NCI-H128 (cell line): ENCODE measurements around the gene CUZD1.
"Not testable (repeated sequence)": the region's sequence is repeated elsewhere in the genome, so short reads cannot be mapped to it uniquely, and the experiment has no call there.

Experiments
- DNase-seq: peaks from one replicate; lab custom pipeline; 2025; ENCODE audit not compliant: unreplicated experiment; lab: John Stamatoyannopoulos, UW

The CUZD1 gene

GRCh38 chr10:122845783-122846332 lies at the start of gene CUZD1:
TSS of gene CUZD1 (minus strand) at chr10:122845857. CDS start at chr10:122845843, 14 bp downstream.
- no peak for DNase-seq

DNA sequence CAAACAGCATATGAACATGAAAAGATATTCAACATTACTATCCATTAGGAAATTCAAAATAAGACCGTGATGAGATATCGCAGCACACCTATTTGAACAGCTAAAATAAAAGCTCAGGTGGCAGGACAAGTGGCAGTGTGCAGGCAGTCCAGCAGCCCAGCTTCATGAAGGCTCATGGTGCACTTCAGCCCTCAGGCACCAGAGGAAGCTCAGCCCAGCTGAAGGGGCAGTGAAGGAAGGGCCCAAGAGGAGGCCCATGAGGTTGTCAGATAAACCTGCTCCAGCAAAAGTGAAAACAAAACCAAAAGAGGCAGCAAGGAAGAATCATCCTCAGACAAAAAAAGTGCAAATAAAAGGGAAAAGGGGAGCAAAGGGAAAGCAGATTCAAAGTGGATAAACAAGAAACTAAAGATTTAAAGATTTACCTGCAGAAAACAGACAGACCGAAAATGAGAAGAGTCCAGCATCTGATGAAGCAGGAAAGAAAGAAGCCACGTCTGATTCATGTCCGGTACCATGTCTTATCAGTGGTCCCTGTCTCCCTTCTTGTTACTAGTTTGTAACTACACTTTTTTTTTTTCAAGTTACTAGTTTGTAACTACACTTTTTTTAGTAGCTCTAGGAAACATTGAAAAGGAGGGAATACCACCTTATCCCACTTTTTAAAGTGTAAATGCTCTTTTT lies 48.7 kb upstream of the CUZD1 start:
- DNase-seq: no peak

GRCh38 chr10:122884166-122884565 lies 38.5 kb upstream of the CUZD1 start:
- no peak for DNase-seq

- DNase-seq: no peak
Observed at GRCh38 chr10:122882766-122883165, 37.1 kb upstream of the CUZD1 start.

GRCh38 chr10:122879339-122880273 lies 33.9 kb upstream of the CUZD1 start, which contains the start of gene FAM24B:
TSS of gene FAM24B (minus strand) at chr10:122879581. CDS start at chr10:122850515, 29,066 bp downstream.
- peak; percentile 72 for DNase-seq

DNA sequence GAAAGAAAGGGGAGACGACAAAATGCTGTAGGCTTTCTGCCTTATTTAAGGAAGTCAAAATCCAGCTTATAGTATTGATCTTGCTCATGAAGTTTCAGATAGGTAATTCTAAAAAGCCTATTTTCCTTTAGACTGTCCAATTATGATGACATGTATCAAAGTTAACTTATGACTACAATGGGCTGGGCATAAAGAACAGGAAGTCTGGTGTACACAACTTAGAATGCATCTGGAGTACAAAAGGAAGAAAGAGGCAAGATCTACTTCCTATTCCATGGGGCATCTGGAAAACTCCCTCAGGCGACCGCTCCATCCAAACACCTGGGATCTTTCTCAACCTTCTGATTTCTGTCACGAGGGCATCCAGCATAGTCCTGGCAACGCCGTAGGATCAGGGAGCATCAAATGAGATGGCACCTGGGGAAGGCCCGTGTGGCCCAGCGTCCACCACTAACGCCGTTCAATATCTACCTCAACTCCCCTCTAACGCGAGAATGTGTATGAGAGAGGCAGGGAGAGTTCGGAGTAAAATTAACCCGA lies 33.2 kb upstream of the CUZD1 start:
- no peak for DNase-seq

DNA sequence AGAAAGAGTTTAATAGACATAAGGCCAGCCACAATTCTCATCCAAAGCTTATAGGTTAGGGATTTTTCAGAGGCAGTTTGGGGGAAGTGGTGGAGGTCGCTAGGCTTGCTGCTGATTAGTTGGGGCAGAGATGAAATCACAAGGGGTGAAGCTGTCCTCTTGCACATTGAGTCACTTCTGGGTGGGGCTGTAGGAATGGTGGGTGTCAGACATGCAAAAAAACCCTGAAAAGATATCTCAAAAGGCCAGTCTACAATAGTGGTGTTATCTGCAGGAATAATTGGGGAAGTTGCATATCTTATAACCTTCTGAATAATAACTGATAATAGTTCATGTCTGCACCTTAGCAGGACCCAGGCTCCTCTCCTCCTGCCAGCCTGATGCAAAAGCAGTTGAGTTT lies 31.6 kb upstream of the CUZD1 start:
- DNase-seq: no peak

GRCh38 chr10:122876467-122876855 lies 30.8 kb upstream of the CUZD1 start:
- no peak for DNase-seq

GRCh38 chr10:122875843-122876466 lies 30.3 kb upstream of the CUZD1 start:
- DNase-seq: no peak

- not testable (repeated sequence) for DNase-seq
Observed at GRCh38 chr10:122871947-122872346, 26.3 kb upstream of the CUZD1 start.

GRCh38 chr10:122868768-122869167 lies 23.1 kb upstream of the CUZD1 start:
- DNase-seq: not testable (repeated sequence)

GRCh38 chr10:122866757-122867482 lies 21.3 kb upstream of the CUZD1 start:
- not testable (repeated sequence) for DNase-seq

GRCh38 chr10:122864901-122865300 lies 19.2 kb upstream of the CUZD1 start:
- DNase-seq: no peak

DNA sequence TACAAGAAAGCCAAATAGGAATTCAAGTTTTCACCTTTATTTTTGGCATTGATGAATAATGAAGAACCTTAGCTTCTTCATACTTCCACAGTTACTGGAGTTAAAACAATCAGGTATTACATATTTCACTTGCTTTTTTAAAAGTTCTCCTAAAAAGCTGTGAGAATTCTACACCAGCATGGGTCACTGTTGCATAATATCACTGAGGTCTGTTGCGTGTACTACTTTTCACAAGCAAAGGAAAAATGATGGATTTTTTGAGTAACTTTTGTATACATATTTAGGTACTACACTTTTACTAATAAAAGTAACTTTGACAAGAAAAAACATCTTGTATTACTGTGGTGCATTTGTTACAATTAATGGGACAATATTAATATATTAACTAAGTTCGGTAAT lies 18.5 kb upstream of the CUZD1 start:
- DNase-seq: no peak

- DNase-seq: no peak
Observed at GRCh38 chr10:122863216-122864193, 17.8 kb upstream of the CUZD1 start.

GRCh38 chr10:122861711-122862161 lies 16.1 kb upstream of the CUZD1 start:
- DNase-seq: no peak

DNA sequence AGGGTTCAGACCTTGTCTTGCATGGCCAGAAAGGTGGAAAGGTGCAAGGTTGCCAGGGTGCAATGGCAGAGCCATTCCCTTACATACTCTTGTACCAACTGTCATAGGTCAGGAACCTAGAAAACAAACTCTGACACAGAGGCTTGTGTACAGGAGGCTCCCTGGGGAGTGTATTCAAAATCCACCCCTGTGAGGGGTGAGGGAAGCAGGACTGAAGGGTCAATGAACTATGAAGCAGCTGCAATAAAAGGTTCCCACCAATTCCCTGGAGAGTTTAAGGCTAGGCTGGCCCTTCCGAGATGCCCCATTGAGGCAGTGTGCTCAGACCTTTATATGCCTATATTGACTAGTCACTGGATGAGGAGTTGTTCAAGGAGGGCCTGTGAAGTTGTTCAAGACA lies 13.9 kb upstream of the CUZD1 start:
- no peak for DNase-seq

GRCh38 chr10:122858042-122858441 lies 12.4 kb upstream of the CUZD1 start:
- not testable (repeated sequence) for DNase-seq

DNA sequence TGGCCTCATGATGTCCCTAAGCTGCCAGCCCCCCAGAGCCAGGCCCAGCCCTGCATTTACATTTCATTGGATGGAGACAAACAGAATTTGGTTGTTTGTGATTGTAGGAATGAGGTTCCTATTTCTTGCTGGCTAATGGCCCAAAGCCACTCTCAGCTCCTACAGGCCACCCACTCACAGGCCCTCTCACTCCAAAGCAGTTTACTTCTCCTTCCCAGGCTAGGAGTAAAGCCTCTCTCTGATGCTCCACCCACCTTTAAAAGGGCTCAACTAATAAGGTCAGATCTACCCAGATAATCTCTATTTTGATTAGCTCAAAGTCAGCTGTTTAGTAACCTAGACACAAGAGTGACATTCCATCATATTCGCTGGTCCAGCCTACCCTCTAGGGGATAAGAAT lies 11.2 kb upstream of the CUZD1 start:
- no peak for DNase-seq
